ENCODE measurements around the gene KDM4B. TPM values are rescaled to one million over a fixed set of nuclear protein-coding genes. Genes with fewer than 3 reads are reported as not detected.

KDM4B gene
- total and polyA plus RNA-seq, 2 of the 8 experiments (the other 6 are each of a cell fraction or from before 2014, with no cell fraction given) = 12.0 to 31.9 TPM

GRCh38 chr19:5115771-5116202 lies 146.9 kb downstream of the KDM4B start:
- no peak overlapping the region for H2BK5ac ChIP-seq (ENCODE audit: low read depth, low read length)
- peaks cover 0 to 36% (median 23%) of the 10 kb centered on the region in 4 experiments; a peak in 6 of 7 replicates for H3K4me1 ChIP-seq (replicated peaks in 1 of 4; ENCODE audit: control insufficient read depth in 3 of 4, insufficient read depth in 4 of 4, low read length in 3 of 4)
- 0 out of 2 replicates have a peak overlapping the region, but pooled peaks have one; percentile 88 for H2BK15ac ChIP-seq (ENCODE audit: low read length)
- peaks cover 2% of the 10 kb centered on the region; the same call in 1 of the 2 replicates for H3K79me1 ChIP-seq (ENCODE audit: low read depth, low read length)
- no peak overlapping the region for H2BK120ac ChIP-seq (replicated peaks; ENCODE audit: low read depth, low read length)
- H3K23me2 ChIP-seq (ENCODE audit: low read depth, low read length) = no peaks in the 10 kb centered on the region
- H3K14ac ChIP-seq (ENCODE audit: insufficient read length) = no peak overlapping the region
- 88% methylated on average over 6 of the region's 6 CpGs; no CpG with 5 or more reads in 1 of the 2 experiments for WGBS, 2 experiments (ENCODE audit: extremely low coverage in 1 of 2, insufficient coverage in 1 of 2, insufficient read length in 1 of 2, insufficient replicate concordance in 2 of 2, low coverage in 1 of 2, low lambda C conversion rate in 2 of 2, missing lambda C conversion rate in 1 of 2)
- peaks cover 0 to 2% of the 10 kb centered on the region in 2 experiments; a peak in 1 of 4 replicates for H3K9me3 ChIP-seq (ENCODE audit: insufficient read depth in 2 of 2, low read depth in 1 of 2, low read length in 1 of 2)
- TF ChIP-seq E2F6 (IDR thresholded peaks at IDR 0.05) (no peak), SP1 (IDR thresholded peaks at IDR 0.05; ENCODE audit: low read depth, low read length) (no peak), CBX8 (IDR thresholded peaks at IDR 0.05; ENCODE audit: borderline replicate concordance, low read depth, low read length) (no peak), EGR1 (IDR thresholded peaks at IDR 0.05; ENCODE audit: borderline replicate concordance, low read depth, low read length) (no peak), CTBP2 (IDR thresholded peaks at IDR 0.05; ENCODE audit: borderline replicate concordance, insufficient read depth, insufficient read length, low read length) (no peak), SRF (IDR thresholded peaks at IDR 0.05; ENCODE audit: low read depth, low read length) (no peak), CHD1 (IDR thresholded peaks at IDR 0.05; ENCODE audit: low read depth, low read length) (no peak), USF2 (IDR thresholded peaks at IDR 0.05; ENCODE audit: low read length) (no peak), POLR2A (IDR thresholded peaks at IDR 0.05; ENCODE audit: control extremely low read depth in 1 of 2, low read depth in 2 of 2, low read length in 2 of 2) (no peak), EP300 (IDR thresholded peaks at IDR 0.05; ENCODE audit: borderline replicate concordance in 1 of 2, low read depth in 2 of 2, low read length in 2 of 2) (no peak)
- no peaks in the 10 kb centered on the region for H3K79me2 ChIP-seq (ENCODE audit: control insufficient read depth in 1 of 2, insufficient read depth in 2 of 2, low read length in 2 of 2)
- POLR2A ChIA-PET (ENCODE audit: partially characterized antibody) = interaction anchor here (1.1 to 1.3 kb wide), 2 partner anchors 10 to 11 kb away, joined by 3 read pairs; no protein-coding TSS in a partner anchor
- H3K27ac ChIP-seq (ENCODE audit: low read depth, low read length) = no peak overlapping the region
- no peak overlapping the region for H4K91ac ChIP-seq (replicated peaks; ENCODE audit: insufficient read length, low read length)
- H3K18ac ChIP-seq (ENCODE audit: extremely low read depth, low read length) = peak overlapping the region; percentile 38
- H3K9ac ChIP-seq (replicated peaks in 1 of 4; ENCODE audit: extremely low read depth in 1 of 4, low read depth in 3 of 4, low read length in 3 of 4) = no peak overlapping the region
- no peak overlapping the region for H2BK20ac ChIP-seq (ENCODE audit: low read length)
- H3K36me3 ChIP-seq (ENCODE audit: control insufficient read depth in 2 of 4, insufficient read depth in 4 of 4, low read length in 3 of 4) = peaks cover 0 to 3% (median under 1%) of the 10 kb centered on the region in 4 experiments; a peak in 1 of 8 replicates
- no peak overlapping the region for H4K5ac ChIP-seq (ENCODE audit: insufficient read length, low read depth, low read length)
- H3K4ac ChIP-seq (replicated peaks; ENCODE audit: insufficient read length, low read depth, low read length) = peak overlapping the region; percentile 7
- H2AFZ ChIP-seq (ENCODE audit: low read length) = no peak overlapping the region
- DNase-seq (ENCODE audit: low read depth in 1 of 2, low spot score in 2 of 2) = no peak
- H3K4me2 ChIP-seq (ENCODE audit: insufficient read depth in 1 of 2, low read depth in 2 of 2, low read length in 2 of 2) = no peak overlapping the region; a peak in 1 of 4 replicates
- H3K56ac ChIP-seq (replicated peaks; ENCODE audit: insufficient read length, low read depth, low read length) = no peak overlapping the region
- H3K27me3 ChIP-seq (replicated peaks in 1 of 4; ENCODE audit: control insufficient read depth in 3 of 4, extremely low read depth in 1 of 4, insufficient read depth in 3 of 4, low read length in 3 of 4) = no peaks in the 10 kb centered on the region
- no peak overlapping the region for H3K23ac ChIP-seq (ENCODE audit: insufficient read length)
- H3K4me3 ChIP-seq (ENCODE audit: extremely low read depth in 1 of 4, insufficient read depth in 2 of 4, low read depth in 3 of 4, low read length in 4 of 4) = no peak overlapping the region
- no peak for FAIRE-seq
- no peak overlapping the region for H2AK5ac ChIP-seq (ENCODE audit: low read depth, low read length)
- no peak overlapping the region for H4K8ac ChIP-seq (ENCODE audit: extremely low read depth, insufficient read depth, low read length)
- no peak overlapping the region for H2BK12ac ChIP-seq (ENCODE audit: low read depth, low read length)
- CTCF ChIA-PET (ENCODE audit: partially characterized antibody) = interaction anchor here (0.6 to 4.6 kb wide), 12 partner anchors 9 to 306 kb away, joined by 3 to 23 read pairs (median 4); no protein-coding TSS in a partner anchor
- H4K20me1 ChIP-seq (replicated peaks in 1 of 2; ENCODE audit: control insufficient read depth in 1 of 2, insufficient read depth in 2 of 2, low read length in 2 of 2) = no peaks in the 10 kb centered on the region
